CD4-positive, alpha-beta memory T cell (primary cell): ENCODE measurements around the gene TP53. TPM values are rescaled to one million over a fixed set of nuclear protein-coding genes. Genes with fewer than 3 reads are reported as not detected.
A peak's percentile ranks its signal among the peaks of the same experiment; 100 is the strongest.

Source experiments
- CTCF ChIA-PET: fragments of 350-600 bp; sonication (Branson Sonifier 250); formaldehyde crosslinking; loops from one replicate; lab custom pipeline; 2021; ENCODE audit warnings: inconsistent platforms; ENCODE audit not compliant: partially characterized antibody; lab: Charles Lee
- POLR2A ChIA-PET: fragments of 350-600 bp; sonication (Branson Sonifier 250); formaldehyde crosslinking; loops from one replicate; lab custom pipeline; 2021; ENCODE audit not compliant: partially characterized antibody; lab: Charles Lee
- DNase-seq, 5 donors: peaks; one replicate each; pipeline versions ENCODE4 v3.0.0 to v3.0.0-alpha.2; 2020 to 2022; ENCODE audit warnings: mixed read lengths in 1 of 5
- H3K27ac ChIP-seq: one replicate; pipeline ENCODE4 v1.7.0; 2013; ENCODE audit warnings: low read depth, low read length
- H3K27me3 ChIP-seq: 2 replicates; pipeline ENCODE4 v1.7.0; 2013; ENCODE audit warnings: mild to moderate bottlenecking, low read length, moderate library complexity; ENCODE audit not compliant: insufficient read depth
- H3K36me3 ChIP-seq: 2 replicates; pipeline ENCODE4 v1.7.0; 2013; ENCODE audit warnings: mild to moderate bottlenecking, low read length, moderate library complexity; ENCODE audit not compliant: insufficient read depth
- H3K4me1 ChIP-seq: 2 replicates; pipeline ENCODE4 v1.7.0; 2013; ENCODE audit warnings: mild to moderate bottlenecking, low read length, moderate library complexity; ENCODE audit not compliant: insufficient read depth
- H3K4me3 ChIP-seq, 2 donors: one replicate each; pipeline ENCODE4 v1.7.0; 2013; ENCODE audit warnings: low read length in 2 of 2, mild to moderate bottlenecking in 1 of 2
- H3K9me3 ChIP-seq, 2 donors: one replicate each; pipeline ENCODE4 v1.7.0; 2013; ENCODE audit warnings: low read length in 2 of 2, control low read depth in 1 of 2; ENCODE audit not compliant: control insufficient read depth in 1 of 2
- H3K27ac Mint-ChIP-seq, 7 donors: one replicate each; pipeline ENCODE4 v1.8.0; 2020 to 2021; ENCODE audit warnings: mixed read lengths in 7 of 7, mild to moderate bottlenecking in 6 of 7, inconsistent platforms in 3 of 7, moderate library complexity in 3 of 7
- H3K27me3 Mint-ChIP-seq, 2 donors: one replicate each; pipeline ENCODE4 v1.8.0; 2020 to 2021; ENCODE audit warnings: mixed read lengths in 2 of 2
- H3K36me3 Mint-ChIP-seq, 2 donors: one replicate each; pipeline ENCODE4 v1.8.0; 2020 to 2021; ENCODE audit warnings: mixed read lengths in 2 of 2, inconsistent platforms in 1 of 2, mild to moderate bottlenecking in 1 of 2
- H3K4me1 Mint-ChIP-seq, 4 donors: one replicate each; pipeline ENCODE4 v1.8.0; 2020 to 2021; ENCODE audit warnings: mixed read lengths in 4 of 4, mild to moderate bottlenecking in 1 of 4
- H3K4me3 Mint-ChIP-seq, 8 donors: one replicate each; pipeline ENCODE4 v1.8.0; 2020 to 2021; ENCODE audit warnings: mixed read lengths in 8 of 8, mild to moderate bottlenecking in 7 of 8, moderate library complexity in 6 of 8, inconsistent platforms in 3 of 8
- H3K9me3 Mint-ChIP-seq, 8 donors: one replicate each; pipeline ENCODE4 v1.8.0; 2020 to 2021; ENCODE audit warnings: mixed read lengths in 8 of 8, mild to moderate bottlenecking in 5 of 8, inconsistent platforms in 3 of 8, moderate library complexity in 1 of 8
- intact Hi-C: fragments of 100-400 bp; cut with micrococcal nuclease; formaldehyde crosslinking; loops from one replicate; pipeline ENCODE4 v1.15.1; 2023
- polyA plus RNA-seq, 2 donors: library from polyadenylated mRNA; unstranded; fragments of 300-500 nt; fragmentation: Illumina TruSeq; gene quantifications; one replicate each; pipeline ENCODE4 v1.2.3, GENCODE V29; 2021
- total RNA-seq, 2 experiments: library from RNA; stranded (reverse); gene quantifications; one replicate each; pipeline ENCODE4 v1.2.3, GENCODE V29; 2021

The TP53 gene
- total and polyA plus RNA-seq, 4 experiments from 2014 or later: 15.9 to 97.4 (median 62.2) TPM

GRCh38 chr17:7668482-7668881, 18.8 kb downstream of the TP53 start:
- ChIA-PET CTCF (interaction anchor here (2.5 kb wide), 1 partner anchor 19 kb away, joined by 6 read pairs; the partner anchor contains the start of genes TP53 and WRAP53), POLR2A (no interaction called here)
- Mint-ChIP-seq H3K4me1 (no peaks in the 10 kb centered on the region), H3K36me3 (peaks cover 33 to 50% of the 10 kb centered on the region in 2 donors), H3K9me3 (peaks cover 0 to 5% (median 3%) of the 10 kb centered on the region in 8 donors), H3K27ac (no peak overlapping the region), H3K27me3 (no peaks in the 10 kb centered on the region), H3K4me3 (no peak overlapping the region)
- intact Hi-C loops: no loop called here
- no peaks in the 10 kb centered on the region for H3K27me3 ChIP-seq
- peaks cover 25% of the 10 kb centered on the region for H3K36me3 ChIP-seq
- no peak overlapping the region for H3K27ac ChIP-seq
- H3K4me1 ChIP-seq: no peaks in the 10 kb centered on the region
- no peak for DNase-seq
- peaks cover 1 to 4% of the 10 kb centered on the region in 2 donors for H3K9me3 ChIP-seq
- no peak overlapping the region for H3K4me3 ChIP-seq

GRCh38 chr17:7667656-7668406, 19.5 kb downstream of the TP53 start:
- H3K36me3 Mint-ChIP-seq: peaks cover 27 to 45% of the 10 kb centered on the region in 2 donors
- no peaks in the 10 kb centered on the region for H3K9me3 ChIP-seq
- H3K27ac ChIP-seq: no peak overlapping the region
- ChIA-PET POLR2A (interaction anchor here (0.6 to 2.4 kb wide), 2 partner anchors 19 to 52 kb away, joined by 4 to 14 read pairs; partner anchors contain the start of gene TP53), CTCF (interaction anchor here (2.5 kb wide), 1 partner anchor 20 kb away, joined by 6 read pairs; the partner anchor contains the start of genes TP53 and WRAP53)
- no peak overlapping the region for H3K4me3 Mint-ChIP-seq
- no peak overlapping the region for H3K27ac Mint-ChIP-seq
- intact Hi-C loops: no loop called here
- H3K4me1 ChIP-seq: no peaks in the 10 kb centered on the region
- peaks cover 19% of the 10 kb centered on the region for H3K36me3 ChIP-seq
- no peaks in the 10 kb centered on the region for H3K27me3 Mint-ChIP-seq
- H3K27me3 ChIP-seq: no peaks in the 10 kb centered on the region
- no peak for DNase-seq
- no peak overlapping the region for H3K4me3 ChIP-seq
- H3K4me1 Mint-ChIP-seq: no peaks in the 10 kb centered on the region
- no peaks in the 10 kb centered on the region for H3K9me3 Mint-ChIP-seq

GRCh38 chr17:7656958-7657609, 30.2 kb downstream of the TP53 start:
- no peak overlapping the region for H3K27ac ChIP-seq
- Mint-ChIP-seq H3K27ac (peak overlapping the region in 1 of 7 donors; percentile 38), H3K4me3 (no peak overlapping the region), H3K9me3 (no peaks in the 10 kb centered on the region), H3K27me3 (peaks cover 0 to 6% of the 10 kb centered on the region in 2 donors), H3K36me3 (no peaks in the 10 kb centered on the region), H3K4me1 (peaks cover 0 to 2% (median 0%) of the 10 kb centered on the region in 4 donors)
- H3K36me3 ChIP-seq: no peaks in the 10 kb centered on the region
- no peak for DNase-seq
- POLR2A ChIA-PET: no interaction called here
- H3K4me1 ChIP-seq: no peaks in the 10 kb centered on the region
- CTCF ChIA-PET: no interaction called here
- intact Hi-C loops: no loop called here
- H3K9me3 ChIP-seq: no peaks in the 10 kb centered on the region
- H3K4me3 ChIP-seq: no peak overlapping the region
- H3K27me3 ChIP-seq: no peaks in the 10 kb centered on the region

GRCh38 chr17:7655541-7655840, 31.8 kb downstream of the TP53 start:
- Mint-ChIP-seq H3K4me3 (no peak overlapping the region), H3K27me3 (peaks cover 5 to 14% of the 10 kb centered on the region in 2 donors), H3K4me1 (peaks cover 2 to 8% (median 7%) of the 10 kb centered on the region in 4 donors), H3K36me3 (no peaks in the 10 kb centered on the region), H3K27ac (no peak overlapping the region), H3K9me3 (peaks cover 0 to 1% (median 0%) of the 10 kb centered on the region in 8 donors)
- ChIA-PET CTCF (no interaction called here), POLR2A (no interaction called here)
- Histone ChIP-seq H3K27ac (no peak overlapping the region), H3K4me1 (peaks cover 12% of the 10 kb centered on the region), H3K4me3 (no peak overlapping the region), H3K27me3 (peaks cover 6% of the 10 kb centered on the region), H3K9me3 (no peaks in the 10 kb centered on the region), H3K36me3 (no peaks in the 10 kb centered on the region)
- no peak for DNase-seq
- intact Hi-C loops: no loop called here

GRCh38 chr17:7654832-7655540, 32.3 kb downstream of the TP53 start:
- intact Hi-C loops: no loop called here
- Mint-ChIP-seq H3K27ac (no peak overlapping the region), H3K9me3 (peaks cover 0 to 4% (median 0%) of the 10 kb centered on the region in 8 donors), H3K27me3 (peaks cover 9 to 18% of the 10 kb centered on the region in 2 donors), H3K36me3 (no peaks in the 10 kb centered on the region), H3K4me3 (peak overlapping the region in 1 of 8 donors; percentile 16), H3K4me1 (peaks cover 7 to 13% (median 11%) of the 10 kb centered on the region in 4 donors)
- Histone ChIP-seq H3K4me3 (no peak overlapping the region), H3K9me3 (no peaks in the 10 kb centered on the region), H3K27ac (no peak overlapping the region), H3K36me3 (no peaks in the 10 kb centered on the region), H3K4me1 (peaks cover 17% of the 10 kb centered on the region), H3K27me3 (peaks cover 11% of the 10 kb centered on the region)
- DNase-seq: no peak
- ChIA-PET POLR2A (no interaction called here), CTCF (interaction anchor here (1.2 kb wide), 1 partner anchor 23 kb away, joined by 4 read pairs; no protein-coding TSS in a partner anchor)

GRCh38 chr17:7652388-7653356, 34.6 kb downstream of the TP53 start:
- ChIA-PET POLR2A (interaction anchor here (2.6 kb wide), 1 partner anchor 34 kb away, joined by 55 read pairs; the partner anchor contains the start of genes TP53 and WRAP53), CTCF (interaction anchor here (2.5 kb wide), 1 partner anchor 39 kb away, joined by 6 read pairs; the partner anchor contains the start of gene FXR2)
- Histone ChIP-seq H3K9me3 (no peaks in the 10 kb centered on the region), H3K4me3 (no peak overlapping the region), H3K4me1 (peaks cover 20% of the 10 kb centered on the region), H3K27ac (no peak overlapping the region), H3K36me3 (no peaks in the 10 kb centered on the region), H3K27me3 (peaks cover 13% of the 10 kb centered on the region)
- H3K4me3 Mint-ChIP-seq: peak overlapping the region in 7 of 8 donors; percentile 33 to 73 (median 63)
- no peaks in the 10 kb centered on the region for H3K36me3 Mint-ChIP-seq
- H3K4me1 Mint-ChIP-seq: peaks cover 10 to 16% (median 13%) of the 10 kb centered on the region in 4 donors
- DNase-seq: no peak
- peaks cover 12 to 25% of the 10 kb centered on the region in 2 donors for H3K27me3 Mint-ChIP-seq
- H3K9me3 Mint-ChIP-seq: peaks cover 0 to 4% (median 0%) of the 10 kb centered on the region in 8 donors
- peak overlapping the region in 1 of 7 donors; percentile 3 for H3K27ac Mint-ChIP-seq
- intact Hi-C loops: no loop called here
